Neural cell (in vitro differentiated cells): ENCODE data around the gene TNF. TPM values are rescaled to one million over a fixed set of nuclear protein-coding genes. Genes with fewer than 3 reads are reported as not detected.

Experiments
- H2AFZ ChIP-seq: fragments of 200-600, 300-800 bp; sonication (generic), shearing (Covaris generic); 2 replicates; pipeline ENCODE4 v1.6.0; 2014; ENCODE audit warnings: low read depth, mild to moderate bottlenecking, antibody characterized with exemption, low read length, moderate library complexity
- H3F3A ChIP-seq: fragments of 200-600 bp; shearing (Covaris generic); 2 replicates; pipeline ENCODE4 v1.6.1; 2016; ENCODE audit warnings: mild to moderate bottlenecking, moderate library complexity, mixed read lengths, antibody characterized with exemption, low read length; ENCODE audit not compliant: insufficient read depth, poor library complexity, severe bottlenecking
- H3K27ac ChIP-seq: fragments of 200-600, 300-800 bp; sonication (generic), shearing (Covaris generic); 2 replicates; pipeline ENCODE4 v1.5.1; 2014; ENCODE audit warnings: mild to moderate bottlenecking, low read length, moderate library complexity
- H3K27me3 ChIP-seq: fragments of 300-800, 200-600 bp; sonication (generic), shearing (Covaris generic); 2 replicates; pipeline ENCODE4 v1.6.0; 2014; ENCODE audit warnings: mild to moderate bottlenecking, low read depth, low read length, moderate library complexity; ENCODE audit not compliant: insufficient read depth
- H3K36me3 ChIP-seq: fragments of 300-800, 200-600 bp; sonication (generic), shearing (Covaris generic); 2 replicates; pipeline ENCODE4 v1.5.1; 2014; ENCODE audit warnings: mild to moderate bottlenecking, antibody characterized with exemption, low read length, moderate library complexity; ENCODE audit not compliant: insufficient read depth
- H3K4me2 ChIP-seq: fragments of 300-800, 200-600 bp; sonication (generic), shearing (Covaris generic); 2 replicates; pipeline ENCODE4 v1.6.0; 2014; ENCODE audit warnings: mild to moderate bottlenecking, low read length
- H3K4me3 ChIP-seq: fragments of 300-800, 200-600 bp; sonication (generic), shearing (Covaris generic); 2 replicates; pipeline ENCODE4 v1.5.1; 2014; ENCODE audit warnings: mild to moderate bottlenecking, low read length, moderate library complexity
- H3K79me2 ChIP-seq: fragments of 200-600 bp; shearing (Covaris generic); replicated peaks from 2 replicates; pipeline ENCODE4 v1.6.0; 2014; ENCODE audit warnings: mild to moderate bottlenecking, low read length, moderate library complexity; ENCODE audit not compliant: insufficient read depth
- H3K9ac ChIP-seq: fragments of 300-800, 200-600 bp; sonication (generic), shearing (Covaris generic); 2 replicates; pipeline ENCODE4 v1.6.1; 2016; ENCODE audit warnings: mild to moderate bottlenecking, low read length, mixed read lengths
- H3K9me2 ChIP-seq: fragments of 200-600 bp; shearing (Covaris generic); 2 replicates; pipeline ENCODE4 v1.6.1; 2016; ENCODE audit warnings: mild to moderate bottlenecking, low read length, mixed read lengths; ENCODE audit not compliant: insufficient read depth
- H3K9me3 ChIP-seq: fragments of 200-600, 300-800 bp; sonication (generic), shearing (Covaris generic); 2 replicates; pipeline ENCODE4 v1.6.1; 2016; ENCODE audit warnings: mild to moderate bottlenecking, mixed run types, low read length, moderate library complexity, mixed read lengths
- H4K20me1 ChIP-seq: fragments of 200-600 bp; shearing (Covaris generic); 2 replicates; pipeline ENCODE4 v1.6.1; 2016; ENCODE audit warnings: mild to moderate bottlenecking, mixed run types; ENCODE audit not compliant: insufficient read depth
- EP300 ChIP-seq: fragments of 450-650 bp; conservative IDR thresholded peaks from 2 replicates; pipeline ENCODE4 v1.6.1; 2014; ENCODE audit warnings: antibody characterized with exemption, mild to moderate bottlenecking, moderate library complexity; ENCODE audit not compliant: poor library complexity, severe bottlenecking
- EZH2 ChIP-seq: fragments of 200-600, 300-800 bp; shearing (Covaris generic), sonication (generic); IDR thresholded peaks from 2 replicates; pipeline ENCODE4 v1.6.1; 2014; ENCODE audit warnings: antibody characterized with exemption, low read length, borderline replicate concordance, mild to moderate bottlenecking; ENCODE audit not compliant: insufficient read depth, poor library complexity, severe bottlenecking
- MXI1 ChIP-seq: fragments of 450-650 bp; conservative IDR thresholded peaks from 2 replicates; pipeline ENCODE4 v1.6.1; 2014; ENCODE audit warnings: antibody characterized with exemption, mild to moderate bottlenecking; ENCODE audit not compliant: poor library complexity, severe bottlenecking
- POLR2AphosphoS5 ChIP-seq: IDR thresholded peaks from 2 replicates; pipeline ENCODE4 v1.6.1; 2012
- RAD21 ChIP-seq: fragments of 450-650 bp; conservative IDR thresholded peaks from 2 replicates; pipeline ENCODE4 v1.6.1; 2014; ENCODE audit warnings: antibody characterized with exemption, mild to moderate bottlenecking, moderate library complexity
- SMC3 ChIP-seq: fragments of 450-650 bp; conservative IDR thresholded peaks from 2 replicates; pipeline ENCODE4 v1.6.1; 2014; ENCODE audit warnings: antibody characterized with exemption, mild to moderate bottlenecking, moderate library complexity; ENCODE audit not compliant: poor library complexity
- TAF1 ChIP-seq: IDR thresholded peaks from 2 replicates; pipeline ENCODE4 v1.6.1; 2012; ENCODE audit warnings: low read depth
- polyA plus RNA-seq: library from polyadenylated mRNA; depleted of rRNA; stranded (reverse); fragments of >200 nt; gene quantifications from 2 replicates; pipeline ENCODE4 v1.2.3, GENCODE V29; 2014
- TF ChIP-seq, protein P1 (sequence below): IDR thresholded peaks from 2 replicates; pipeline ENCODE4 v1.6.1; 2012; ENCODE audit warnings: borderline replicate concordance
- TF ChIP-seq, protein P2 (sequence below): fragments of 450-650 bp; IDR thresholded peaks from 2 replicates; pipeline ENCODE4 v1.5.1; 2014; ENCODE audit warnings: antibody characterized with exemption, mild to moderate bottlenecking, moderate library complexity; ENCODE audit not compliant: poor library complexity, severe bottlenecking

Gene TNF
- polyA plus RNA-seq, 1 donor from 2014 or later = not detected

DNA sequence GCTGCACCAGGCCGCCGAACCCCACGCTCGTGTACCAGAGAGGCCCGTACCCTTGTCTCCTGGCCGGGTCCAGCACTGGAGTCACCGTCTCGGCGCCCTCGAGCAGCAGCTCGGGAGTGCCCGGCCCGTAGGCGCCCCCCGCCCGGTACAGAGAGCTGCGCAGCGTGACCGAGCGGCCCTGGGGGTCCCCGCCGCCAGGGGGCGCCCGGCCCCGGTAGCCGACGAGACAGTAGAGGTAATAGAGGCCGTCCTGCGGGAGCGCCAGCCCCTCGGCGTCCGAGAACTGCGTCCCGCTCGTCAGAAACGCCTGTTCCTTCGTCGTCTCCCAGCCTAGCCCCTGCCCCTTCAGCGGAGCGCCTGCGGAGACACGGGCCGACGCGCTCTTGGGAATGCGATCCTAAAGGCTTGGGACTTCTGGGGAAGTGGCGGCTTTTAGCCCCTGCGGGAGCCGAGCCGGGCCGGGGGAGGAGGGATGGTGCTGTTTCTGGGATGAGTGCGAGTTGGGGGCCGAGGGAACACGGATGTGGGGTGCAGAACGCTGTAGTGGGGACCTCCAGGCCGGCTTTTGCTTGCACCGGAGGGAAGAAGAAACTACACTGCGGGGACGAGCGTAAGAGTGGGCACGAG lies 5.6 kb downstream of the TNF start:
- Histone ChIP-seq H2AFZ (peak overlapping the region; percentile 54), H4K20me1 (no peaks in the 10 kb centered on the region), H3F3A (no peaks in the 10 kb centered on the region), H3K9ac (peak overlapping the region; percentile 61), H3K27me3 (peaks cover 14% of the 10 kb centered on the region), H3K4me3 (peak overlapping the region; percentile 67), H3K9me3 (no peaks in the 10 kb centered on the region), H3K4me2 (no peak overlapping the region), H3K36me3 (no peaks in the 10 kb centered on the region), H3K9me2 (no peaks in the 10 kb centered on the region), H3K27ac (peak overlapping the region; percentile 9), H3K79me2 (no peaks in the 10 kb centered on the region)
- peak; percentile 81 for TF ChIP-seq SMC3
- TF ChIP-seq EZH2 = no peak
- peak; percentile 69 for TF ChIP-seq RAD21
- TF ChIP-seq EP300 = no peak
- peak; percentile 19 for TF ChIP-seq POLR2AphosphoS5
- TF ChIP-seq, protein P1, sequence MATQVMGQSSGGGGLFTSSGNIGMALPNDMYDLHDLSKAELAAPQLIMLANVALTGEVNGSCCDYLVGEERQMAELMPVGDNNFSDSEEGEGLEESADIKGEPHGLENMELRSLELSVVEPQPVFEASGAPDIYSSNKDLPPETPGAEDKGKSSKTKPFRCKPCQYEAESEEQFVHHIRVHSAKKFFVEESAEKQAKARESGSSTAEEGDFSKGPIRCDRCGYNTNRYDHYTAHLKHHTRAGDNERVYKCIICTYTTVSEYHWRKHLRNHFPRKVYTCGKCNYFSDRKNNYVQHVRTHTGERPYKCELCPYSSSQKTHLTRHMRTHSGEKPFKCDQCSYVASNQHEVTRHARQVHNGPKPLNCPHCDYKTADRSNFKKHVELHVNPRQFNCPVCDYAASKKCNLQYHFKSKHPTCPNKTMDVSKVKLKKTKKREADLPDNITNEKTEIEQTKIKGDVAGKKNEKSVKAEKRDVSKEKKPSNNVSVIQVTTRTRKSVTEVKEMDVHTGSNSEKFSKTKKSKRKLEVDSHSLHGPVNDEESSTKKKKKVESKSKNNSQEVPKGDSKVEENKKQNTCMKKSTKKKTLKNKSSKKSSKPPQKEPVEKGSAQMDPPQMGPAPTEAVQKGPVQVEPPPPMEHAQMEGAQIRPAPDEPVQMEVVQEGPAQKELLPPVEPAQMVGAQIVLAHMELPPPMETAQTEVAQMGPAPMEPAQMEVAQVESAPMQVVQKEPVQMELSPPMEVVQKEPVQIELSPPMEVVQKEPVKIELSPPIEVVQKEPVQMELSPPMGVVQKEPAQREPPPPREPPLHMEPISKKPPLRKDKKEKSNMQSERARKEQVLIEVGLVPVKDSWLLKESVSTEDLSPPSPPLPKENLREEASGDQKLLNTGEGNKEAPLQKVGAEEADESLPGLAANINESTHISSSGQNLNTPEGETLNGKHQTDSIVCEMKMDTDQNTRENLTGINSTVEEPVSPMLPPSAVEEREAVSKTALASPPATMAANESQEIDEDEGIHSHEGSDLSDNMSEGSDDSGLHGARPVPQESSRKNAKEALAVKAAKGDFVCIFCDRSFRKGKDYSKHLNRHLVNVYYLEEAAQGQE = no peak
- no peak for TF ChIP-seq MXI1
- TF ChIP-seq, protein P2, sequence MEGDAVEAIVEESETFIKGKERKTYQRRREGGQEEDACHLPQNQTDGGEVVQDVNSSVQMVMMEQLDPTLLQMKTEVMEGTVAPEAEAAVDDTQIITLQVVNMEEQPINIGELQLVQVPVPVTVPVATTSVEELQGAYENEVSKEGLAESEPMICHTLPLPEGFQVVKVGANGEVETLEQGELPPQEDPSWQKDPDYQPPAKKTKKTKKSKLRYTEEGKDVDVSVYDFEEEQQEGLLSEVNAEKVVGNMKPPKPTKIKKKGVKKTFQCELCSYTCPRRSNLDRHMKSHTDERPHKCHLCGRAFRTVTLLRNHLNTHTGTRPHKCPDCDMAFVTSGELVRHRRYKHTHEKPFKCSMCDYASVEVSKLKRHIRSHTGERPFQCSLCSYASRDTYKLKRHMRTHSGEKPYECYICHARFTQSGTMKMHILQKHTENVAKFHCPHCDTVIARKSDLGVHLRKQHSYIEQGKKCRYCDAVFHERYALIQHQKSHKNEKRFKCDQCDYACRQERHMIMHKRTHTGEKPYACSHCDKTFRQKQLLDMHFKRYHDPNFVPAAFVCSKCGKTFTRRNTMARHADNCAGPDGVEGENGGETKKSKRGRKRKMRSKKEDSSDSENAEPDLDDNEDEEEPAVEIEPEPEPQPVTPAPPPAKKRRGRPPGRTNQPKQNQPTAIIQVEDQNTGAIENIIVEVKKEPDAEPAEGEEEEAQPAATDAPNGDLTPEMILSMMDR = peak; percentile 93
- TF ChIP-seq TAF1 = no peak

- Histone ChIP-seq H3K4me3 (peak overlapping the region; percentile 67), H3K27ac (peak overlapping the region; percentile 9), H3F3A (no peaks in the 10 kb centered on the region), H3K9me3 (no peaks in the 10 kb centered on the region), H2AFZ (peak overlapping the region; percentile 54), H3K36me3 (no peaks in the 10 kb centered on the region), H3K9me2 (no peaks in the 10 kb centered on the region), H3K79me2 (no peaks in the 10 kb centered on the region), H3K4me2 (no peak overlapping the region), H4K20me1 (no peaks in the 10 kb centered on the region), H3K9ac (peak overlapping the region; percentile 61), H3K27me3 (peaks cover 14% of the 10 kb centered on the region)
- TF ChIP-seq TAF1 (no peak), RAD21 (no peak), EP300 (no peak), EZH2 (no peak), SMC3 (no peak), MXI1 (no peak), POLR2AphosphoS5 (no peak)
- TF ChIP-seq, protein P2 = no peak
- TF ChIP-seq, protein P1 = no peak
These were observed 6.3 kb downstream of the TNF start for GRCh38 chr6:31581434-31582229.
